T-helper 9 cell (primary cell): ENCODE results near the gene TMC3.
"Not testable (repeated sequence)": the region's sequence is repeated elsewhere in the genome, so short reads cannot be mapped to it uniquely, and the experiment has no call there.

Source experiments
- DNase-seq: peaks from one replicate; pipeline ENCODE4 v3.0.0-alpha.2; 2020

The TMC3 gene

DNA sequence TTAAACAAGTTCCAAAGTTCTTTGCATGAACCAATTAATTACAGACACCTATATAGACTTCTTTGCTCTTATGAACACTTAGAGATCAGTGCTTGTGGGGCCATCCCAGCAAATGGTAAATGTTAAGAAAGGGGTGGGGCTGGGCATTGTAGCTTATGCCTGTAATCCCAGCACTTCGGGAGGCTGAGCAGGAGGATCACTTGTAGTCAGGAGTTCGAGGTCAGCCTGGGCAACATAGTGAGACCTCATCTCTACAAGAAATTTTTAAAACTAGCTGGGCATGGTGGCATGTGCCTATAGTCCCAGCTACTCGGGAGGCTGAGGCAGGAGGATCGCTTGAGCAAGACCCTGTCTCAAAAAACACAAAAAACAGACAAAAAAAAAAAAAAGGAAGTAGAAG, 30.6 kb downstream of the TMC3 start:
- DNase-seq, result no peak

DNA sequence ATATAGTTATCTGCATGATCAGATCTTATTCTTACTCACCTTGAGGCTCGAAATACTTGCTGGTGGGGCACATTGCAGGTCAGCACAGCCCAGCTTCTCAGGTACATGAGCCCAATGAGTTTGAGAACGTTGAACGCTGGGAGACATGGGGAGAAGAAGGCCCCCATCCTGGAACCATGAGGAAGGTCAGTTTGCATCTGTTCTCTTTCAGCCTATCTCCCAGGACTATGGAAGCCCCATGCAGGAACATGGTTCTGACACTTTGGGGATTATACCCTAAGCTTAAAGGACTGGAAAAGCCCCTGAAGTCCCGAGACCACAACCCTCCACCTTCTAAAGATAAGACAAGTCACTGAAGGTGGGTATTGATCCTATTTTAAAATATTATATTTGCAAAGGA, 32.7 kb downstream of the TMC3 start:
- DNase-seq, result no peak

DNA sequence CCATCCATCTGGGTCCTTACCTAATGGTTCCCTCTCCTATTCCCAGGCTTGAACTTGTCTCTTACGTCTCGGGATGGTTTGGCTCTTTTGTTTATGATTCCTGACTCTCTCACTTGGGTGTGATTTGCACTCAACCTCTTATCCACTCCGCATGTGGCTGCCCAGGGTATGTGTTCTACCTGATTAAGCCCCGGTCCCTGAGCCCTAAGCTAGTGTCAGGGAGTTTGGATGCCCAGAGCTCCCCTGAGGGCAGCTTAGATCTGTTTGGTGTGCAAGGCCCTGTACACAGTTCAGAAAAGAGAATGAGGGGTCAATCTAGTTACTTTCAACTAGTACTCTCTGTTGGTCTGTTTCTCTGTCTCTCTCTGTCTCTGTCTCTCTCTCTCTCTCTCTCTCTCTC, 34.2 kb downstream of the TMC3 start:
- DNase-seq, result no peak

DNA sequence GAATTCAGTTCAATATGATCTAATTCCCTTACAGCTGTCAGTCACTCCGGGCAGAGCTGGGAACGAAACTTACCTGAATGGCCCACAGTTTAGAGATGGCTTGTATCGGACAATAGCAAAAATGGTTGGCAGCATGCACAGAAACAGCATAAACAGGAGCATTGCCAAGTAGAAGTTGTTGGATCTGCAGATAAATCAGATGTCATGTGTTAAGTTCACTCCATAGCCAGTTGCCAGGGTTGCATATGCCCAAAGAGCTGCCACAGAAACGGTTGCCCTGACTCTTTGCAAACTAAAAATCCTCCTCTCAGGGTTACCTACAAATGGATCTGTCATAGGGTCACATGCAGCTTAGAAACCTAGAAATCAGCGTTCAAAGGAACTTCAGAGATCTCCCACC, 34.7 kb downstream of the TMC3 start:
- no peak for DNase-seq

DNA sequence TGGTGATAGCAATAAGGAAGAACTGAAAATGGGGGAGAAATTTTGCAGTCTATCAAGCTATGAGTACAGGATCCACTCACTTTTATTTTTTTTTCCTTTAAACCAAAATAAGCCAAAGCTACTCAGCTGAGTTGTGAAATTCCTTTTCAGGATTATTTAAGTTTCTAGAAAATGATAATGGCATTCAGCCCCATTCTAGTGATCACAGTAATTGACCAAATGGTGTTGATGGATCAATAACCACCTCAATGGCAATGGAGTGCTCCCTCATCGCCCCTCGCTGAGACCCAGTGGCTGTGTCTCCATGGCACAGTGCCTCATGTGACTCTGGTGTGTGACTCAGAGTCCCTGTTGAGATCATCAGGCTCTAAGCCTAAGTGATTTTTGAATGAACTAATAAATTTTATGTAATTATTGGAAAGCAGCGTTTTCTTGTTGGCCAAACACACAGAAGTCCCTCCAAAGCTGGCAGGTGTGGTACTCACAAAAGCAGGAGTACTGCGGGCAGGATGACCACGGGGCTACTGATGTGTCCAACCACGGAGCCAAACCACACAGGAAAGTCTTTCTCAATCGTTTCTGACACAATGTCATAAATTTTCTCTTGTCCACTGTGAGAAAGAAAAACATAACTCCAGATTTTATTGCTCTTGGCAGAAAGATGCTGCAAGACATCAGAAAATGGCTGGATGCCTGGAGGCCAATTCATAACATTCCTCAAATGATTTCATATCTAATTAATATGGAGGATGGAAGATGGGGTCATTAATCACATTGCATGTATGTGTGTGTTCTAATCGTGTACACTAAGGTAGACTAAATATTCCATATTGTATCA, 35.6 kb downstream of the TMC3 start:
- DNase-seq, result no peak

DNA sequence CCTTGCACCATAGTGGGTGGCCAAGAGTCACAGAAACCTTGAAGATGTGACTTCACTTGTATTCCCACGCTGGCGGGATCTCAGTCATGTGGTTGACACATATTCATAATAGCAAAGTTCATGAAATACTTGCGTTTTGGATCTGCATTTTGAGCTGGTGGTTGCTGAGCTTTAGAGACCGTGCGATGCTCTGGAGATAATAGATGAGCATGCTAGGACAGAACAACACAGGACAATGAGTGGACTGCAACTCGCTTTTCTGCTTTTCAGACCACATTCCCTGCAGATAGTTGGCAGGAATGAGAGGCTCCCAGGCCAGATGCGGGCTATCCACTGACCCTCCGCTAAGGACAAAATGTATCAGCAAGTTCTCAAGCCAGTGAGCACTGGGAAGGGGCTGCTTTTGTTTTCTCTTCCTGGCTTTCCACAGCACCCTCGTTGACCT, 36.3 kb downstream of the TMC3 start:
- no peak for DNase-seq

DNA sequence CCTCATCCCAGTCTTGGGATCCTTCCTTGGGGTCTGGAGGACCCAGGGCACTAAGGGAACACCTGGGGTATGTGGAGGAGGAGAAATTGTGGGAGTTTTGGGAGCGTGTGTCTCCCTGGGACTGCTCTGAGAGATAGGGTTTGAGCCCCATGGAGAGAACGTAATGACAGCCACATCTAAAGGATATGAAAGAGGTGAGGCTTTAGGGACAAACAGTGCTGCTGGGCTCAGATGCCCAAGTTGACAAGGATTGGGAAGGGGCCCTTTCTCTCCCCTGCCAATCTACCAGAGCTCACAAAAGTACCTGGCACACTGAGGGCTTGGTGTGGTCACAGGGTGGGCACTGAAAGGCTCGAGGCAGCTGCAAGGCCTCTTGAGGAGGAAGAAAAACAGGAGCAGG, 36.8 kb downstream of the TMC3 start:
- DNase-seq, result no peak

DNA sequence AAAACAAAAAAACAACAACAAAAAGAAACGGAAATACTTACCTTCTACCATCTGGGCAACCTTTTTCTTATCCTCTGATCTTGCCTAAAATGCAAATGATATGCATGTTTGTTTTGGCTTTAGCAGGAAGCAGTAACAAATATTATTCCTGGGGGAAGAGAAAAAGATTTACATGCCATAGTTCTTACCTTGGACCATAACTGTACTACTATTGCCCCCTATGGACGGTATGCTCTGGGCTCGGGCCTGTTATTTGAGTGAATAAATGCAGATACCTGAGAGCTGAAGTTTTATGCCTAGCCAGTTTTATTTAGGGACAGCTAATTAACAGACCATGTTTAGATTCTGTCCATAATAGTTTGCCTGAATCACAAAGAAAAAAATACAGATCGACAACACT, 37.4 kb downstream of the TMC3 start:
- peak; percentile 16 for DNase-seq

DNA sequence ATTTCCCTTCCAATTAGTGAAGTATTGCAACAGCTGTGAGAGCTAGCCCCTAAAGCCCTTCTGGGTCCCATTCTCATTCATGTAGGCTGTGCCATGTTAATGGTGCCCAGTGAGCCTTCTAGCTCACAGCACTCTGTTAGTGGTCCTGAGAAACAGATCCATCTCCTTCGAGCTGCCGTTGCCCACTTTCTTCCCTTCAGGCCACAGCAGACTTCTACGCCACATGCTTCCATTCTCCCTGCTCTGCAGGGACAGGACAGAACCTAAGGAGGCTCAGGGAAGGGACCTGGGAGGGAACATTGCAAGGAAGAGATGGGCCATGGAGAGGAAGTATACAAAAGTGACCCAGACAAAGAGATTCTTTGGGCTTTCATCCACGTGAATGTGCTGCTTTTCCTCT, 38.4 kb downstream of the TMC3 start:
- DNase-seq, result no peak

DNA sequence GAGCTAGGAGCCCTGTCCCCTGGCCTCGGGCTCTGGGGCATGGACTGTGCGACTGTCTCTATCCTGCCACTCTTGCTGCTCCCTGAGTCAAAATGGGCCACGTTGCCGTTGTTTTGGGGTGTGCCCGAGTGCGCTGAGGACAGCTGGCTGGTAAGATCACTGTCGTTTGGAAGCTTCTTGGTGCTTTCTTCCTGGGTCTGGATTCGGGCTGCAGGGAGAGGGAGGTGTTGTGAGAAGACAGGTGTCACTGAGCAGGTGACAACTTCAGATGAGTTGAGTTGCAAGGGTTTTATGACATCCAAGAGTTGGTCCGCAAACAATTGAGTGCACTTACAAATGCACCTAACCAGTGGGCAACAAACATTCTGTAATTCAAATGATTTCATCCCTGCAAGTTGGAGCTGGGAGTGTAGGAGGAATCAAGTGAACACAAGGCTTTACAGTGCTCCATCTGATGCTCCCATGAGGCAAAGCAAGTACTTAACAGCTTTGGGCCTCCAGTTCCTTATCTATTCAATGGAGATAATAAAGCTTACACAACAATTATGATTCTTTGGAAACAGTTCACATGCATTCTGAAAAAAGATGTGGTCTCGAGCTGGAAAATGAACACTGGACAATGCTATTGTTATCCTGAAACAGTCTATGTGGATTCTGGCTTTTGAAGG, 39.1 kb downstream of the TMC3 start:
- no peak for DNase-seq

DNA sequence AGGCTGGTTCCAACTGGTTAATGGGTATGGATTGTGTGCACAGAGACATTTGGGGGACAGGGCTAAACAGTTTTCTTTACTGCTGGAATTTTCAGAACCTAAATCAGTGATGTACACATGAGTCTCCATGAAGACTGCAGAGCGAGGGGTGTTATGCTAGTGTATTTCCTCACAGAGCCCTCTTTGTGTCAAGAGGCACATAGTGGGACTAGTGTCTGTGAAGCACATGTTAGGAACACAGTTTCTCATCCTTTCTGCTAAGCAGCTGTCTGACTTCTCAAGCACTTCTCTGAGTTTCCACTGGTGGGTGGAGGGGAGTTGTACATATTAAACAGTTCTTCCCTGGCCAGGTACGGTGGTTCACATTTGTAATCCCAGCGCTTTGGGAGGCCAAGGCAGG, 40.6 kb downstream of the TMC3 start:
- no peak for DNase-seq

DNA sequence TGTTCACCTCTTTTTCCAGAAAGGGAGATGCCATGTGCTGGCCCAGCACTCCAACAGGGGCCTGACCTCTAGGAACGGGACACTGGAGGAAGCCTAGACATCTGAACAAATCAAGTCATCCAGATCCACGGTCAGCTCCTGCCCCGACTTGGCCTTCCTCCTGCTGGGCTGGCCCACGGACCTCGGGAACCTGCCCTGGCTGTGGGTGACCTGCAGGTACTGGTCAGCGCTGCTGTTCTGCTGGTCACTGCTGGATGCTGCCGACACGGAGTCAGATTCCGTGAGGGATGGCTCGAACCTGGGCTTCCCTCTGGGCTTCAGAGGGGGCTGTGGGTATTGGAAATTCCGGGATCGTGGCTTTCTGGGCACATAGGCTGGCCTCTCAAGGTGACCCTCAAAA, 41.7 kb downstream of the TMC3 start:
- DNase-seq, result no peak

DNA sequence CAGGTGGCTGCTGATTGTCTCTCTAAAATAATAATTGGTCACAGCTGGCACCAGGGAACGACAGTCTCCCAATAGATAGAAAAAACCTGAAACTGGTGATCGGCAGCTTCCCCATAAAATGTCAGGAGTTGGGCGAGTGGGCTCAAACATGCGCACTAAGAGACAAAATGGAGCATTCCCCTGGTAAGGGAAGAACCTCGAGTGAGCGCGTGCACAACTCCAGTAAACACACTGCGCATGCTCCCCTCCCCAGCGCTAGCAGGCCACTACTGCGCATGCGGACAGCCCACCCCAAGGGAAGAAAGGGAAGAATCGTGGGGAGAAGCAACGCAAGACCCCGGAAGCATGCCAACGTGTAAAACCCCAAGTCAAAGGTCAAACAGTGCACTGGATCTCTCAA, 42.4 kb downstream of the TMC3 start:
- no peak for DNase-seq

DNA sequence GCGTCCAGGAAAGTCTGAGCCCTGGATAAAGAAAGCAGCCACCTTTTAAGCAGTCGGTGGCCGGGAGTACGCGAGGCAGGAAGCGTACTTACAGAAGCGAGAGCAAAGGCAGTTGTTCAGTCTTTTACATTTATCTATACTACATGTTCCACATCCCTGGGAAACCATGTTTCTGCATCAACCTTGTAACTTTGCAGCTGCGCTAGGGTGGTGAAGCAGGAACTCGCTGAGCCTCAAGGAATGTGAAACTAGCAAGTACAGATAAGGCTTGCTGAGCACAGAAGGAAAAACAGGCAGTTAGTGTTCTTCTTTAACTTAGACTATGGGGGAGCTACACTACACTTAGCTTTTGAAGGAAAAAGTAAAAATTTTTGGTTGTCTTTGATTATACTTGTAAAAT, 42.9 kb downstream of the TMC3 start:
- not testable (repeated sequence) for DNase-seq

DNA sequence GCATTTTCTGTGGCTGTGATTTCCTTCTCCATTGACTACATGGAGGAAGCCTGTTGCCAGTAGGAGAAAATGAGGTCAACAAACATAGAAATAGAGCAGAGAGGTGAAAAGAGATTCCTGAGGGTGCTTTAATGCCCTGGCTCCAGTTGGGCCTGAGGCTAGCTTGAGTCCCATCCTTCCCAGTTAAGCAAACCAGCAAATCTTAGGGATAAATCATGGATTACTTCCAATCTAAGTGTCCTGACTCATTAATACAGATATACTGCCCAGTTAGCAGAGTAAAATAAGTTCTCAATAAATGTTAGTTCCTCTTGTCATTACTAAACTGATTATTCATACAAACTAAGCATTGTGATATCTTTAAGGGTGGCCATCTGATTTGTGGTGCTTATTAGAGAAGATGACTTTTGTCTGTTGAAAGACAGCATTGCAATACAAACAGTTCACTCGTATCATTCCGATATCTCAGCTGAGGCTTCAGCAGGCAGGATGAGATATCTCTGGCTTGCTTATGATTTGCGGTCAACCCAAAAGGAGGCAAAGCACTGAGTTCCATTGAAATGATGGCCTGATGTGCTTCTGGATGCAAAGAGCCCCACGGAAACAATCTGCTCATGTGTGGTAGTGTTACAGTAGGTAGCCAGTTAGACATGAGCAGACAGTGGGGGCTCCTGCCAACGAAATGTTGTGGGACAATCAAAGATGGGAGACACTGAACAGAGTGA, 43.5 kb downstream of the TMC3 start:
- no peak for DNase-seq

DNA sequence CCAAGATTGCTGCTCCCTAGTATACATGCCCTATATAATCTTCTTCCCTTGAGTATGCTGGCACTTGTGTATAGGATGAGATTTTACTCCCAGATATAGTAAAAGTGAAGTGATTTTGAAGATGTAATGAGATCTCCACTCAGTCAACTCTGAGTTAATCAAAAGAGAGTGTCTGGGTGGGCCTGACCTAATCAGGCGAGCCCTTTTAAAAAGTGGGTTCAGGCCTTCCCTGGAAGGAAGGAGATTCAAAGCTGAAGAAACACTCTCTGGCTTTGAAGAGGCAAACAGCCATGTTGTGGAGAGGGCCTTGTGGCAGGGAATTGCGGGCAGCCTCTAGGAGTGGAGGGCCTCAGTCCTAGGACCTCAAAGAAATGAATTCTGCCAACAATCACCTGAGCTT, 44.6 kb downstream of the TMC3 start:
- DNase-seq, result no peak

DNA sequence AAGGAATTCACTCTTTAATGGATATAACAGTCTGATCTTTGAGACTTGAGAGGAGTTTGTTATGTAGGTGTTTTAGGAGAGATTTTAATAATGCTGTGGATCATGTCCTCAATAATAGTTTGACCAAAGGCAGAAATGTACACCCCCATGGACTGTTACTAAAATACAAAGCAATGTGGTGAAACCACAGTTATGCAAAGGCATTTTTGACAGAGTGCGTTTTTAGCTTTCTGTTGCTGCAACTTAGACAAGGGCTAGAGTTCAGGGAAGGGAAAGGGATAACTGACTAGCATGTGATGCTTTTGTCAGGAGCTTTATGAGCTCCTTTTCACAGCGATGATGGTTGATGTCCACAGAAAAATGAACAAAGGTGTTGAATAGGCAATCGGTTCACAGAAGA, 46.5 kb downstream of the TMC3 start:
- no peak for DNase-seq

DNA sequence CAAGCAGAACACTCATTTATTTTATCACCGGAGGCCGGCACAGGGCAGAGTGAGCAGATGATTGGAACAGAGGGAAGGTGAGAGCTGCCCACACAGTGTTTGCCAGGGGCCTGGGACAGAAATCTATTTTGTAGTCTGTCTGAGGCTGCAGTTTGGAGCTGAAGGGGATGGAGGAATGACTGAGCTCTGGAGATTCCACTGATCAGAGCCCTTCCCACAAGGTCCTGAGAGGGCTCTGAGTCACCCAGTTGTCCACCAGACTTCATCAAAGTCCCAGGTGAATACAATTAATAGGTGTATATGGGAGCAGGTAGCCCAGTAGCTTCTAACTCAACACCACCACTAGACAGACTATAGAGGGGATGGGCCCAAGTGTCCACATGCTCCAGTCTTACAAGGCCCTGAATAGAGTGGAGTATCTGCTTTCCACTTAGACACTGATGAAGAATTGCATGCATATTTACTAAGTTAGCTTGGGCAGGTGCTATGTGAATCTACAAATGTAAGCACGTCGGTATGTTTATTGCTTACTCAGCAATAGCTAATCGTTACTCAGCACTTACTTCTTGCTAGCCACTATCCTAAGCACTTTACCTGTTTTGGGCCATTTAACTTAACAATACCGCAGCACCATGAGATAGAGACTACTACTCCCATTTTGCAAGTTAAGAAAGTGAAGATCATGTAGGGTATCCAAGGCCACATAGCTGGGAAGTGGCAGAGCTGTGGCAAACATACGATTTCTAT, 47.4 kb downstream of the TMC3 start:
- DNase-seq, result no peak

DNA sequence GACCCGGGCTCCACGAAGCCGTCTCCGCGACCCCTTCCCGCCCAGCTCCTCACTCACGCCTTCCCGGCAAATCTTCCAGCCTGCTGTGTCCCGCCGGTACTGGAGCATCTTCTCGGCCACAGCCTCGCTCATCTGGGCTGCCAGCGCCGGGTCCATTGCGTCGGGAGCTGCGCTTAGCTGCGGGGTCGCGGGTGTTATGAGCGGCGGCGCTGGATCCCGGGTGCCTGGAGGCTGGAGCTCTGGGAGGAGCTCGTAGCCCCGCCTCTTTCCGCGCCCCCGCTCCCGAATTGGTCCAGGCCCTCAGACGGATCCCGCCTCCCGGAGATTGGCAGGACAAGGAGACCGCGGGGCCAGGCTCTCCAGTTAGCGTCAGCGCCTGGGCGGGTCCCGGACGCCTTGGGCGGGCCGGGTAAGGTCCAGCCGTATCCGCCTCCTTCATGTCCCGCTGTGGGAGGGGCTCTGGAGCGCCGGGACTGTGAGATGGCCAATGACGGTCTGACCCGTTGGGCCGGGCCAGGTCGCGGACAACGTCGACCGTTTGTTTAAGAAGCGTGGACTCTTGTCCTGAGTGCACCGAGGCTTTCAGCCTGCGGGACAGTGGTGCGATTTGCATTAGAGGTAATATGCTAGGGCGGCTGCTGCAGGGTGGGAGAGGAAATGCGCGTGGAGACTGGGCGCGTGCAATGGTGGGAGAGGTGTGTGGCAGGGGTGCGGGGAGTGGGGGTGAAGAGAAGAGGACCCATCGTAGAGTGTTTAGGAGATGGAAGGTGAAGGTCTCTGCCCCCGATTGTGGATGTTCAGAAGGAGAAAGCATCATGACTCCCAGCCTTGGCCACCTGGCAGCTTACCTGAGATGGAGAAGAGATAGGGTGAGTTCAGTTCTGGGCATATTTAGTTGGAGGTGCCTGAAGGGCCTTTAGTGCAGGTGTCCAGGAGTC, 49.8 kb downstream of the TMC3 start, which contains the start of gene STARD5:
TSS of gene STARD5 (minus strand) at position 198 of the 938 bp plus-strand sequence. CDS start at position 156, 42 bp downstream.
- peak; percentile 94 for DNase-seq

DNA sequence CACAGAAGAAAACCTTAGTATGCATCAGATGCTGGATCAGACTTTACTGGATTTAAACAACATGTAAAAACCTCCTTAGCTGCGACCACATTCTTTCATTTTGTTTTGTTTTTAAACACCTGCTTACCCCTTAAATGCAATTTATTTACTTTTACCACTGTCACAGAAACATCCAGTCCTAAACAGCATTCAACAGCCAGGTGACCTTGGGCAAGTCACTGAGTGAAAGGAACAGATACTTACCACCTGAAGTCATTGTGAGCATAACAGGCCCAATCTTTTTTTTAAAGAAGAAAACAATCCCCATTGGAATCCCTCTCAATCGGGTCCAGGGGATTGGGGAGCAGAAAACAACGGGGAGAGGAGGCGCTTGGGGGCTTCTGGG, 50.5 kb downstream of the TMC3 start:
- DNase-seq, result no peak

DNA sequence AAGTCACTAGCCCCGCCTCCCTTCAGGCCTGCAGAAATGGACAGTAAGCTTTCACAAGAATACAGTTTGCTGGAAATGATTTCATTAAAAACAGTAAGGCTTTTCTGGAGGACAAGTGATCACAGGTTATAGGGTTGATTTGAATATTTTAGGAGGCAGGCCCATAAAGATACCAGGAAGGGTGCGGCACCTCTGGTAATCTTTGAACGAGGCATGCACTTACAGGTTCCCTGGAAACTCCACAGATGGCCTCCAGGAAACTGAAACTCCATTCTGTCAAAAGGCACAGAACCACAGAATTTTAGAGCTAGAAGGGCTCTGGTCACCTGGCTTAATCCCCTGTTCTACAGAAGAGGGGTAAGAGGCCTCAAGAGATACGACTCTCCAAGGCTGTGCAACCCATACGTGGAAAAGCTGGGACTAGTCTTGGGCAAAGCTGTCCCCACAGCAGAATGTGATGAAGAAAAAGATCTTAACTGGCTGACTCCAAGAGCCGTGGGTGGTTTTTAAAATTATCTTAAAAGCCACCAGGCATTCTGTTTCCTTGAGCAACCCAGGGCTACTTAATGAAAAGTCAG, 51.2 kb downstream of the TMC3 start:
- no peak for DNase-seq
